Erythroblast (primary cell): ENCODE results near the gene NR3C2.

ENCODE experiments used
- DNase-seq, 2 experiments: peaks; one replicate each; lab custom pipeline; 2025; lab: John Stamatoyannopoulos, UW
- GATA1 ChIP-seq: IDR thresholded peaks from 2 replicates; pipeline ENCODE4 v1.6.1; 2011; ENCODE audit warnings: low read depth, mild to moderate bottlenecking, control low read depth, low read length, moderate library complexity
- POLR2A ChIP-seq: IDR thresholded peaks from 2 replicates; pipeline ENCODE4 v1.6.1; 2011; ENCODE audit warnings: mild to moderate bottlenecking, low read length

NR3C2 gene

GRCh38 chr4:148299337-148299736 is 142.9 kb downstream of the NR3C2 start:
- TF ChIP-seq POLR2A, result no peak
- TF ChIP-seq GATA1, result no peak
- no peak for DNase-seq

DNA sequence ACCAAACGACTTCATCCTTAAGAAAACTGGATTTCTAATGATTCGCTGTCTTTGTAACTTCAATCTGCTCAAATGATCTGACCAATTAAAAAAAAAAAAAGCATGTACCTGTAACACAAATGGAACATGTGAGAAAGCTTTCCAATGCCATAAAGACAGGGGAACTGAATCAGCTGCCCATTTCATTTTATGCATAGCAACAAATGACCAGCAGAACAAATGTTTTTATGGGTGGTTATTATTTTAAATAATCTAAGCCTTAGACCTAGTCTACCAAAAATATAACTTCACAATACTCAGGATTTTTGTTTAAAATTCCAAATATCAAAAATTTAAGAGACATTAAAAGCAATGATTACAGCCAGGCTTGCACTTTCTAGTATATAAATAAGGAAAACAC is 145.7 kb downstream of the NR3C2 start:
- TF ChIP-seq GATA1 (no peak), POLR2A (no peak)
- no peak for DNase-seq

- TF ChIP-seq GATA1, result no peak
- no peak for TF ChIP-seq POLR2A
- DNase-seq, result no peak
Observed at GRCh38 chr4:148295642-148296041, 146.6 kb downstream of the NR3C2 start.

GRCh38 chr4:148293571-148293970 is 148.6 kb downstream of the NR3C2 start:
- no peak for DNase-seq
- TF ChIP-seq POLR2A, result no peak
- no peak for TF ChIP-seq GATA1

GRCh38 chr4:148292686-148293085 is 149.5 kb downstream of the NR3C2 start:
- TF ChIP-seq POLR2A, result no peak
- no peak for TF ChIP-seq GATA1
- DNase-seq, result no peak

DNA sequence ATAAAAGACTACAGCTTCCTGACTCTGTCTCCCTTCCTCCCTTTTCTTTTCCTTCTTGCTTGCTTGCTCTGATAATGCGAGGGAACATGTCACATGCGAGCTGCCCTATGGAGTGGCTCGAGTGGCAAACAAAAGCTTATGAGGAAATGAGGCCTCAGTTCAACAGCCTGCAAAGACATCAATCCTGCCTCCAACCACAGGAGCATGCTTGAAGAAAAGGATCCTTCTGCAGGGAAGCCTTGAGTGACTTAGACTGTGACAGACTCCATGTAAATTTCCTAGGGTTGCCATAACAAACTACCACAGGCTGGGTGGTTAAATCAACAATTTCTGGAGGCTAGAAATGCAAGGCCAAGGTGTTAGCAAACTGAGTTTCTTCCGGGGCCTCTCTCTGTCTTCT is 152.5 kb downstream of the NR3C2 start:
- no peak for TF ChIP-seq GATA1
- no peak for TF ChIP-seq POLR2A
- no peak for DNase-seq

- no peak for TF ChIP-seq POLR2A
- DNase-seq, result no peak
Observed at GRCh38 chr4:148288448-148288847, 153.8 kb downstream of the NR3C2 start.

GRCh38 chr4:148287111-148287510 is 155.1 kb downstream of the NR3C2 start:
- no peak for DNase-seq
- TF ChIP-seq POLR2A (no peak), GATA1 (no peak)

- no peak for TF ChIP-seq POLR2A
- TF ChIP-seq GATA1, result no peak
- DNase-seq, result no peak
Observed at GRCh38 chr4:148286012-148286411, 156.2 kb downstream of the NR3C2 start.

DNA sequence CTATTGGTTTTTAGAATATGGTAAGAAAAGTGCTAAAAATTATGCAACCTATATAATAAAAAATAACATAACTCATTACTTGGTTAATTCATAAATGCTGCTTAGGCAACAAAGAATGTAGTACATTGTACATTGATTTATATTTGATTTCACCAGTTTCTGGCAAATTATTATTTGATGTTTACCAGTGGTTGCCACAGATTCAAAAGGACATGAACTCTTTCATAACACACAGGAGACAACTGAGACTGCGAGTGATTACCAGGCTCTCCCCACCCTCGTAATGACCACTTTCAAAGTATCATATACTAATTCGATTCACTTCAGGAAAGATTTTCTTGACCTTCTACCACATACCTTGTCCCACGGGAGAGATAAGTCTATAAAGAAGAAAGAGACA is 158.5 kb downstream of the NR3C2 start:
- DNase-seq, result no peak
- TF ChIP-seq GATA1 (no peak), POLR2A (no peak)

DNA sequence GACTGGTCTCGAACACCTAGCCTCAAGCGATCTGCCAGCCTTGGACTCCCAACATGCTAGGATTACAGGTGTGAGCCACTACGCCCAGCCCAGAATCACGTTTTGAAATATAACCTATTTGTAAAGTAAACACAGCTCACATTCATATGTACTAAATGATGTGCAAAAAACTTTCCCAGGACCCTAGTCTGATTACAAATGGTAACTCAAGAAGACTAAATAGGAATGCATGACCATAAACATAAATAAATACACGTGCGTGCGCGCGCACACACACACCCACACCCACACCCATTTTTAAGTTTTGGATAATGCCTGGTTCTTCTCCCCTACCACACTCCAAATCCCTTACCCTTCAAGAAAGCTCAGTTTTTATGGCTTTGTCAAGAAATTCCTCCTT is 163.9 kb downstream of the NR3C2 start:
- TF ChIP-seq GATA1 (no peak), POLR2A (no peak)
- DNase-seq, result no peak

- peak in 1 of 2 experiments; percentile 2 for DNase-seq
- TF ChIP-seq POLR2A (no peak), GATA1 (no peak)
Observed at GRCh38 chr4:148275266-148275665, 166.9 kb downstream of the NR3C2 start.

DNA sequence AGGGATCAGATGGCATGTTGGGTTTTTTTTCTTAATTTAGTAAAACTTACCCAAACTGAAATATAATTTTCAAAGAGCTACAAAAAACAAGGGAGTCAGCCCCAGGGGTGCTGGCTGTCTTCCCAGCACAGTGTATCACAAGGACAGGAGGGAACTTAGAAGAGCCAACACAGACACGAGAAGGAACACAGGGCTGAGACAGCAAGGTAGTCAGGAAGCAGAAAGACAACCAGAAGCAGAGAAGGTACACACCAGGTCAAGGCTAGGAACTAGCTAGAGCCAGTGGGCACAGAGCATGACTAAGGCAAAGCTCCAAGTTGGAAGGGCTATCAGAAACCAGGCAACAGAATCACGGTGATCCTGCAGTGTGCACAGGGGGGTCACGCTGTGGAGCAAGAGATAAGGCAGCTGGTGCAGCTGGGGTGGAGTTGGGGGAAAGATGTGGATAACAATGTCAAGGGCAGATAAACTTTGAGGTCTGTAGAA is 168.7 kb downstream of the NR3C2 start:
- TF ChIP-seq GATA1, result peak; percentile 70
- TF ChIP-seq POLR2A, result no peak
- peak; percentile 86 to 96 for DNase-seq

- DNase-seq, result no peak
- TF ChIP-seq POLR2A (no peak), GATA1 (no peak)
Observed at GRCh38 chr4:148271166-148271565, 171.0 kb downstream of the NR3C2 start.

DNA sequence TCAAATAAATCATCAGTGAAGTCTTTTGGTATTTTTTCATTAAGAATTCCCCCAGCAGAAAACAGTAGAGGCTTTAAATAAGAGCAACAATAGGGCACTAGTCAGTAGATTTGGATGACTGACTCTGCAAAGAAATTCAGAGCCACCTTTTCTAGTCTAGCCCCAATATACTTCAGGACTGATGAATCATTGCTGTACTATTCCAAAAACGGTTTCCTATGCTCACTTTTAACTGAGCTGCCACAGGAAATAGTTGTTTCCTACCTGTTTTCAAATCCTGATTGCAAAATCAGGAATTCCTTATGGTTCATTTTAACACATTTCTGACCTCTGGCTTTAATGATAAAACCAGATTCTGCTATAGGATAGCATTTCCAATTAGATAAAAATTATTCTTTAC is 171.6 kb downstream of the NR3C2 start:
- no peak for DNase-seq
- no peak for TF ChIP-seq POLR2A
- no peak for TF ChIP-seq GATA1

DNA sequence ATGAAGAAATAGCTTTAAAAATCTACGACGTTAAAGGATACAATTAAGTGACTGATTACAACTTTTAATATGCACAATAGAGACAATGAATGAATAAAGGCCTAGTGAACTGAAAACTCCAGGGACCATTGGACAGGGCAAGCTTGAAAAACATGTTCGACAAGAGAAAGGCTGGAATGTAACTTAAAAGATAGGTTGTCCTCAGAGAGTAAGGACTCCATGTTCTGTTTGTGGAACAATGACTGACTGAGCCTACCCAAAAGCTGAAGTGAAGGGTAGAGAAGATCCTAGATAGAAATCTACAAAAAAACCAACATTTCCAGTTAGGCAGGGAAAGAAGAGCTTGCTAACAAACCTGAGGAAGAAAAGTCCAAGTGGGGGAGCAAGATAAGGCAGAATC is 173.4 kb downstream of the NR3C2 start:
- TF ChIP-seq POLR2A (no peak), GATA1 (no peak)
- DNase-seq, result no peak
